Activated CD8-positive, alpha-beta memory T cell treated with anti-CD3 and anti-CD28 coated beads for 48 hours (primary cell): ENCODE measurements around the gene ANKRD33.
"Not testable (repeated sequence)": the region's sequence is repeated elsewhere in the genome, so short reads cannot be mapped to it uniquely, and the experiment has no call there.

ENCODE experiments used
- DNase-seq, 3 experiments: peaks; one replicate each; pipeline ENCODE4 v3.0.0-alpha.2; 2020; ENCODE audit warnings: low read depth in 2 of 3, low spot score in 2 of 3

The ANKRD33 gene

GRCh38 chr12:51879102-51879501, 8.8 kb upstream of the ANKRD33 start:
- DNase-seq = no peak

DNA sequence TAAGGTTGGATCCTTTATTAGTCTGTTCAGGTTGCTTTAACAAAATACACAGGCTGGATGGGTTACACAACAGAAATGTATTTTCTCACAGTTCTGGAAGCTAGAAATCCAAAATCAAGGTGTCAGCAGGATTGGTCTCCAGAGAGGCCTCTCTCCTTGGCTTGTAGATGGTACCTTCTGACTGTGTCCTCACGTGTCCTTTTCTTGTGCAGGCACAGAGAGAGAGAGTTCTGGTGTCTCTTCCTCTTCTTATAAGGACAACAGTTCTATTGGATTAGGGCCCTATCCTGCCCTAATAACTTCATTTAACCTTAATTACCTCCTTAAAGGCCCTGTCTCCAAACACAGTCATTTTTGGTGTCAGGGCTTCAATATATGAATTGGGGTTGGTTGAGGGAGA, 4.6 kb upstream of the ANKRD33 start:
- DNase-seq = no peak

DNA sequence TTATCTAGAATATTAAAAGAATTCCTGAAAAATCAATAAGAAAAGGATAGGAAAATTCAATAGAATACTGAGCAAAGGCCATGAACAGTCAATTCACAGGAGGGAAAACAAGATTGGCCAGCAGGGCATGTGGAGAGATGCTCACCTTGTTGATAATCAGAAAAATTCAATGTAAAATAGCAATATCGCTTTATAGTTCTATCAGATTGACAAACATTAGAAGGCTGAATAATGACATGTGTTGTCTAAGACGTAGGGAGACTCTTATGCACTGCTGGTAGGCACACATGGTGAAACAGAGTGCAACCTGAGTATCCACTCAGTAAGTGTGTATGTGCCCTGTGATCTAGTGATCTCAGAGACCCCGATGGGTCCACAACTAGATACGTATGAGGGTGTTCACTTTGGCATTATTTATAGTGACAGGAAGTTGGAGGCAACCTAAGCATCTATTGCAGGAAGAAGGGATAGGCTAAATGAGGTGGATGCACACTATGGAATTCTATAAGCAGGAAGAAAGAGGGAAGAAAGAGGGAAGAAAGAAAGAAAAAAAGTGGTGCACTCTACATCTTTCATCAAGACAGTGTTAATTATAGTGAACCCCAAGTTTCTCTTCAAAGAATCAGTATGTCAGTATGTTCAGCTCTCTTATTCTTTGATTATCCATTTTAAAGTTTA, 3.8 kb upstream of the ANKRD33 start:
- no peak for DNase-seq

DNA sequence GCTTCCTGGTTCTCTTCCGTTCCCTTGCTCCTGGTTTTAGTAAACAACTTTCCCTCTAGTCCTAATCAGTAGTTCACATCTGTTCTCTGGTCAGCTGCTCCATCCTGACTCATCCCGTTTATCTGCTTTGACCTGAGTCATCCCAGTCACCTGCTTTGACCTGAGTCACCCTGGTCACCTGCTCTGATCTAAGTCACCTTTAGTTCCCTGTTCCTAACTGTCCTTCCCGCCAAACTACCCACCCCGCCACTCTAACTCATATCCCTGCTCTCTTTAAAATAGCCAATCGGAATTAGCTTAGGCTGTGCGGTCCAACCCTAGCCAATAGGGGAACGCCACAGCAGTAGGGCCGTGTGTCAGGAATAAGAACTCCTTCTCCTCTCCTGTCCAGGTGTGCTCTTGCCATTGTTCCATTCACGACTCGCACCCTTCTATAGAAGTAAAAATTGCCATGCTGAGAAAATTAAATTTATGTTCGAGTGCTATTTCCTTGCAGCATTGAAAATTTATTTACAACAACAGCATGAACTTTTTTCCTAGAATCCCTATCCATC, 3.1 kb upstream of the ANKRD33 start:
- DNase-seq = no peak

DNA sequence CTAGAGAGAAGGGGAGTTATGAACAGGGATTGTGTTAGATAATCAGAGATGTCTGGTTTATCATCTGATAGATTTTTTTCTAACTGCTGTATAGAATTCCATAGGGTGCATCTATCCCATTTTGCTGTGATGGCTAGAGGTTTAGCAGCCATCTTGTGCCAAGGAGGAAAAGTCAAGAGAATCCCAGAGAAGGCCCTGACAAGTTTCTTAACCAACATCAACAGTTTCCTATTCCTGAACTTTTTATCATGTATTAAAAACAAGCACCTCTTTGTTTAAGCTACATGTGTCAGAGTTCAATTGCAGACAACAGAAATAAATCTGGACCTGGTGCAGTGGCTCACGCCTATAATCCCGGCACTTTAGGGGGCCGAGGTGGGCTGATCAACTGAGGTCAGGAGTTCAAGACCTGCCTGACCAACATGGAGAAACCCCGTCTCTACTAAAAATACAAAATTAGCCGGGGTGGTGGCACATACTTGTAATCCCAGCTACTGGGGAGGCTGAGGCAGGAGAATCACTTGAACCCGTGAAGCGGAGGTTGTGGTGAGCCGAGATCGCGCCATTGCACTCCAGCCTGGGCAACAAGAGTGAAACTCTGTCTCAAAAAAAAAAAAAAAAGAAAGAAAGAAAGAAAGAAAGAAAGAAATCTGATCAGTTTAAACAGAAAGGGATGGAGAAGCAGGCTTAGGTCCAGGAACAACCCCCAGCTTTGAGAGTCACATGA, 2.4 kb upstream of the ANKRD33 start:
- not testable (repeated sequence) for DNase-seq

DNA sequence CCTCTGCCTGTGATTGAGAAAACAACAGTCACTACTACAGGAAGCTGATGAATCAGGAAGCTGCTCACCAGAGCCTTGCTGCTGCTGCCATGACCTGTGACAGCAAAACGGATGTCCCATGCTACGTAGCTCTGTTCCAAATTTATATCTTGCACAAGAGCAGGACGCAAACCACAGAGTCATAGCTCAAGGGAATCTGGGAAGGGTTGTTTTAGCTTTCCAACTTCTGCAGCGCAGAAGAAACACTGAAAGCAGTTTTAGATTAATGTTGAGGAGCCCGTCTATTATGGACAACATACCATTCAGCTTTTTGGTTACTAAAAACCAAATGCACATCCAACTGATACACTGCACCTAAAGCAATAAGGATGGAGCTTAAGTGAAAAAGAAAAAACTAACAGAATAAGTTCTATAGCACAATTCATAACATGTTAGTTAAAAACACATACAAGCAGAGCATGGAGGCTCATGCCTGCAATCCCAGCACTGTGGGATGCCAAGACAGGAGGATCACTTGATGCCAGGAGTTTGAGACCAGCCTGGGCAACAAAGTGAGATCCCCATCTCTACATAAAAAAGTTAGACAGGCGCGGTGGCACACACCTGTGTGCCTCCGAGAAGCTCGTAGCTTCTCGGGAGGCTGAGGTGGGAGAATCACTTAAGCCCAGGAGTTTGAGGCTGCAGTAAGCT, 1.7 kb upstream of the ANKRD33 start:
- no peak for DNase-seq

DNA sequence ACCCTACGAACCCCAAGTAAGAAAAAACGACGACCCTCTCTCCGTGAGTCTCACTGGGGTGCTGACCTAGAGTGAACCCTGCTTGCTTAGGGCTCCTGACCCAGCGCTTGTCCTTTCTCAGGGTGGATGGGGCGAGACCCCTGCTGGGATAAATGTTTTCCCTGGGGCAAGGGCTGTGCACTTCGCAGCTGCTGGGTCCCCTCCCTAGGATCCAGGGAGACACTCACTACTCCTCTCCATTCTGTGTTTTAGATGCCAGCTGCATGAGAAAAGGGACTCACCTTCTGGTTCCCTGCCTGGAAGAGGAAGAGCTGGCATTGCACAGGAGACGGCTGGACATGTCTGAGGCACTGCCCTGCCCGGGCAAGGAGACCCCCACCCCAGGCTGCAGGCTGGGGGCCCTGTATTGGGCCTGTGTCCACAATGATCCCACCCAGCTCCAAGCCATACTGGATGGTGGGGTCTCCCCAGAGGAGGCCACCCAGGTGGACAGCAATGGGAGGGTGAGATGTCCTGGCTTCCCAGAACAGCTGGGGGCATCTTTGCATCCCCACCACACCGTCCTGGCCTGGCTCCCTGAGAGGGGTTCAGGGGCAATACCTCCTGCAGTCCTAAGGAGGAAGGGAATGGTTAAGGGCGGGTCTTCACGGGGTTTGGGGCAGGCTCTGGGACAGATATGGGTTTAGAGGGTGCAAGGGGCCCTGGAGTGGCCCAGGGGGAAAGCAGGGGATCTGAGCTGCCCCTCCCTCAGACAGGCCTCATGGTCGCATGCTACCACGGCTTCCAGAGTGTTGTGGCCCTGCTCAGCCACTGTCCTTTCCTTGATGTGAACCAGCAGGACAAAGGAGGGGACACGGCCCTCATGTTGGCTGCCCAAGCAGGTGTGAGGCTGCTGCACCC, 663 bp downstream of the ANKRD33 start:
- no peak for DNase-seq

- no peak for DNase-seq
Observed at GRCh38 chr12:51889216-51890132, 1.6 kb downstream of the ANKRD33 start.

GRCh38 chr12:51890133-51890464, 2.2 kb downstream of the ANKRD33 start:
- no peak for DNase-seq

DNA sequence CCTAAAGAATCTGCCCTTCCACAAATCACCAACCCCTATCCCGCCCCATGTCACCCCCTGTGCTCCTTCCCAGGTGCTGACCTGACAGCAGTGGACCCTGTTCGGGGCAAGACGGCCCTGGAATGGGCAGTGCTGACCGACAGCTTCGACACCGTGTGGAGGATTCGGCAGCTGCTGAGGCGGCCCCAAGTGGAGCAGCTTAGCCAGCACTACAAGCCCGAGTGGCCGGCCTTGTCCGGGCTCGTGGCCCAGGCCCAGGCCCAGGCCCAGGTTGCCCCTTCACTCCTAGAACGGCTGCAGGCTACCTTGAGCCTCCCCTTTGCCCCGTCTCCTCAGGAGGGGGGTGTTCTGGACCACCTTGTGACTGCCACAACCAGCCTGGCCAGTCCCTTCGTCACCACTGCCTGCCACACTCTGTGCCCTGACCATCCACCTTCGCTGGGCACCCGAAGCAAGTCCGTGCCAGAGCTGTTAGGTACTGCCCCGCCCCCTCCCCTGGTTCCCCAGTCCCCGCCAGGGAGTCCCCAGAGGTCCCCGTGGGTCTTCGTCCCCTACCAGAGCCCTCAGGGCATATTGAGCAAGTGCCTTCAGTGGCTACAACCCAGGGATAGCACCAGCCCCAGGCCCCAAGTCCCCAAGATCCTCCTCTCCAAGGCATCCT, 2.7 kb downstream of the ANKRD33 start:
- no peak for DNase-seq

GRCh38 chr12:51891843-51892242, 3.9 kb downstream of the ANKRD33 start:
- no peak for DNase-seq

DNA sequence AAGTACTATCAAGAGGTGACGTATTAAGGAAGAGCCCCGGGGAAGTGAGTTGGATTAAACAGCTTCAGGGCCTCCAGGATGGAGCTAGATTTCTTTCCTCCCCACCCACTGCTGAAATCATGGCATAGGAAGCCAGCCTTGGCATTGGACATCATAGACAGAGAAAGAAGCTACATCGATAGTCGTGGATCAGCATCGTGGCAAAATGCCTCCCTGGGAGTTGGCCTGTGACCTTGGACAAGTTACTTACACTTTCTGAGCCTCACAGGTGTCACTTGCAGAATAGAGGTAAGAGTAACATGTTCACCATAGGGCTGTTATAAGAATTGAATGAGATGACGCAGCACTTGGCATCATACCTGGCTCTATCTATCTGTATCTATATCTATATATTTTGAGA, 5.9 kb downstream of the ANKRD33 start:
- no peak for DNase-seq

- DNase-seq = no peak
Observed at GRCh38 chr12:51895378-51896135, 7.7 kb downstream of the ANKRD33 start.

GRCh38 chr12:51896236-51896635, 8.3 kb downstream of the ANKRD33 start:
- no peak for DNase-seq

DNA sequence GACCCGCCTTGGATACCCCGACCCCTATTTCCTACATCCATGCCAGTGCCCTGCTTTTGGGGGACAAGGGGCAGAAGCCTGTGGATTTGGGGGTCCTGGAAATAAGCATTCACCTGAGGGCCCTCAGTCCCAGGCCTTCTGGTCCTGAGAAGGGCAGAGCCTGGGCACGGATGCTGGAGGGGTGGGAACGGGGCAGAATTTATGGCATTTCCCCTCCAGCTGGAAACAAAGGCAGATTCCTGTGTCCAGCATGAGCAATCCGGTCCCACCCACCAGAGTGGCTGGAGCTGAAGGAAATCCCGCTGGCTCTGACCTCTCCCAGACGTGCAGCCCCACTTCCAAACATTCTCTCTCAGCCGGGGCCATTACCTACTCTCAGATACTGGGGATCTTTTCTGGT, 9.3 kb downstream of the ANKRD33 start:
- no peak for DNase-seq

GRCh38 chr12:51898506-51898905, 10.6 kb downstream of the ANKRD33 start:
- no peak for DNase-seq

- DNase-seq = no peak
Observed at GRCh38 chr12:51898937-51899336, 11.0 kb downstream of the ANKRD33 start.

DNA sequence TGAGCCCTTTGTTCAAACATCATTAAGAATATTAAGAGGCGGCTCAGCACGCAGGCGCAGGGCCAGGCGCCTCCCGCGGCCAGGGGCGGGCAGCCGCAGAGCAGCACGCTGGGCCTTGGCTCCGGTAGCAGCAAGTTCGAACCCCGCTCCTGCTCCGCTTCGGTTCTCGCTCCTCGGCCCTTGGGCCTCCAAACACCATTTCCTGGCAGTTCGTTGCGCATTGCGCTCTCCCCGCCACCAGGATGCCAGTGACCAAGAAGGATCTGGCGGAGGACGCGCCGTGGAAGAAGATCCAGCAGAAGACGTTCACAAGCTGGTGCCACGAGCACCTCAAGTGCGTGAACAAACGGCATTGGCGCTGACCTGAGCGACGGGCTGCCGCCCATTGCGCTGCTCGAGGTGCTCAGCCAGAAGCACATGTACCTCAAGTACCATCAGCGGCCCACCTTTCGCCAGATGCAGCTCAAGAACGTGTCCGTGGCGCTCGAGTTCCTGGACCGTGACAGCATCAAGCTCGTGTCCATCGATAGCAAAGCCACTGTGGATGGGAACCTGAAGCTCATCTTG, 12.5 kb downstream of the ANKRD33 start:
- DNase-seq = no peak
